ENCODE results near the gene LHPP.

Gene LHPP

GRCh38 chr10:124492266-124492665, 30.6 kb downstream of the LHPP start:
- Histone ChIP-seq H3K27me3 (peaks cover 6% of the 10 kb centered on the region), H3K4me3 (ENCODE audit: low read depth in 1 of 2, low read length in 1 of 2) (no peak overlapping the region), H3K4me1 (ENCODE audit: control insufficient read depth in 1 of 2, insufficient read depth in 1 of 2, low read depth in 1 of 2, low read length in 1 of 2) (peaks cover 6 to 12% of the 10 kb centered on the region in 2 experiments)

GRCh38 chr10:124493214-124493882, 31.7 kb downstream of the LHPP start:
- TF ChIP-seq, protein P1, sequence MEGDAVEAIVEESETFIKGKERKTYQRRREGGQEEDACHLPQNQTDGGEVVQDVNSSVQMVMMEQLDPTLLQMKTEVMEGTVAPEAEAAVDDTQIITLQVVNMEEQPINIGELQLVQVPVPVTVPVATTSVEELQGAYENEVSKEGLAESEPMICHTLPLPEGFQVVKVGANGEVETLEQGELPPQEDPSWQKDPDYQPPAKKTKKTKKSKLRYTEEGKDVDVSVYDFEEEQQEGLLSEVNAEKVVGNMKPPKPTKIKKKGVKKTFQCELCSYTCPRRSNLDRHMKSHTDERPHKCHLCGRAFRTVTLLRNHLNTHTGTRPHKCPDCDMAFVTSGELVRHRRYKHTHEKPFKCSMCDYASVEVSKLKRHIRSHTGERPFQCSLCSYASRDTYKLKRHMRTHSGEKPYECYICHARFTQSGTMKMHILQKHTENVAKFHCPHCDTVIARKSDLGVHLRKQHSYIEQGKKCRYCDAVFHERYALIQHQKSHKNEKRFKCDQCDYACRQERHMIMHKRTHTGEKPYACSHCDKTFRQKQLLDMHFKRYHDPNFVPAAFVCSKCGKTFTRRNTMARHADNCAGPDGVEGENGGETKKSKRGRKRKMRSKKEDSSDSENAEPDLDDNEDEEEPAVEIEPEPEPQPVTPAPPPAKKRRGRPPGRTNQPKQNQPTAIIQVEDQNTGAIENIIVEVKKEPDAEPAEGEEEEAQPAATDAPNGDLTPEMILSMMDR (IDR thresholded peaks at IDR 0.05) = no peak
- no peaks in the 10 kb centered on the region for H3K36me3 ChIP-seq
- H3K4me1 ChIP-seq (ENCODE audit: control insufficient read depth in 1 of 2, insufficient read depth in 1 of 2, low read depth in 1 of 2, low read length in 1 of 2) = peaks cover 6 to 12% of the 10 kb centered on the region in 2 experiments
- H3K4me3 ChIP-seq (ENCODE audit: low read depth in 1 of 2, low read length in 1 of 2) = no peak overlapping the region
- no peaks in the 10 kb centered on the region for H3K9me3 ChIP-seq
- peaks cover 6% of the 10 kb centered on the region for H3K27me3 ChIP-seq
- H3K27ac ChIP-seq = no peak overlapping the region

More at GRCh38 chr10:124492266-124492665, 30.6 kb downstream of the LHPP start:
- Histone ChIP-seq H3K9me3 (no peaks in the 10 kb centered on the region), H3K27ac (no peak overlapping the region), H3K36me3 (no peaks in the 10 kb centered on the region)
- TF ChIP-seq, protein P1 (IDR thresholded peaks at IDR 0.05) = no peak

DNA sequence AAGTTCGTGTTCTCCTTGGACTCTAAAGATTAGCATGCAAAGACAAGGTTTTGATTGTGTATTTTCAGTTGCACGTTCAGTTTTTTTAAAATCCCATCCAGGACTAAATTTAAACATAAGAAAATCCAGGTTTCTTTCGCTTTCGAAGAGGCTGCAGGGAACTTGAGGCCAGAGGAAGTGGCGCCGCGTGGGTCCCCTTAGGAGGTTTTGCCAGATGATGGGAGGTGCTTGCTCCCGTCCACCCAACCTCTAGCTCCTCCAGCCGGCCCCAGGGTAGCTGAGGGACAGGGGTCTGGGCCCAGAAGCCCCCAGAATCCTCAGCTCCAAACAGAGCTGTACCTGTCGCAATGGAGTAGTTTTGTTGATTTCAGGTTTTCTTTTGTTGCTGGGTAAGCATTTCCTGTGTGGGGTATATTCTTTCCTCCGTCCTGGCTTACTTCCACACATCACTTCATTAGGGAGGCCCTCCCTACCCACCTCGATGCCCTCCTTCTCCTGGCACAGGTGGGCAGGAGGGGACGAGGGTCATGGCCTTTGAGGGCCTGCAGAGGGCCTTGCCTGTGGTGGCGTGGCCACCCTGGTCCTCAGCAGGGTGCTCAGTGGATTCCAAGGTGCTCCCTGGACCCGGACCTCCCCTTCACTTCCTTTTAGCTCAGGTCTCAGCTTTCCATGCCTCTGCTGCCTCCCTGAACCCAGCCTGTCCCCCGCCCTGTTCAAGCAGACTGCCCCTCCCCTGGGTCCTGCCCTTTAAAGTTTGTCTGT, 32.6 kb downstream of the LHPP start:
- Histone ChIP-seq H3K9me3 (no peaks in the 10 kb centered on the region), H3K27ac (no peak overlapping the region), H3K4me1 (ENCODE audit: control insufficient read depth in 1 of 2, insufficient read depth in 1 of 2, low read depth in 1 of 2, low read length in 1 of 2) (peaks cover 6 to 12% of the 10 kb centered on the region in 2 experiments), H3K36me3 (no peaks in the 10 kb centered on the region), H3K27me3 (peaks cover 6% of the 10 kb centered on the region), H3K4me3 (ENCODE audit: low read depth in 1 of 2, low read length in 1 of 2) (no peak overlapping the region)
- TF ChIP-seq, protein P1 (IDR thresholded peaks at IDR 0.05) = no peak

DNA sequence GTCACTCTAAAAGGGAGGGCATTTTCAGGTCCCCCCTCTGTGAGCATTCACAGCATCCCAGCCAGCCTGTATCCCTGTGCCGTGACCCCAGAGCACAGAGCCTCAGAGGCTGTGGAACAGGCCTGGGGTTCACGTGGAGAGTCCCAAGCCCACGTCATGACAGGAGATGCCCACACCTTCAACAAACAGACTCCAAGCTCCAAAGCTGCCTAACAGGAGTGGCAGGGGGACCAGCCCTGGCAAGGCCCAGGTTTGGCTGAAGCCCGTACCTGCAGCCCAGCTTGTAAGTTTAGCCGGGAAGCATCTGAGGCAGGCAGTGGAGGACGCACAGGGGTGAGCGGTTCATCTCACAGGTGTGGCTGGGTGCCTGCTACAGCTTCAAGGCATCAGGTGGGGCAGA, 33.5 kb downstream of the LHPP start:
- Histone ChIP-seq H3K27me3 (peaks cover 6% of the 10 kb centered on the region), H3K4me1 (ENCODE audit: control insufficient read depth in 1 of 2, insufficient read depth in 1 of 2, low read depth in 1 of 2, low read length in 1 of 2) (peaks cover 6 to 12% of the 10 kb centered on the region in 2 experiments), H3K4me3 (ENCODE audit: low read depth in 1 of 2, low read length in 1 of 2) (no peak overlapping the region), H3K36me3 (no peaks in the 10 kb centered on the region), H3K9me3 (no peaks in the 10 kb centered on the region), H3K27ac (no peak overlapping the region)
- TF ChIP-seq, protein P1 (IDR thresholded peaks at IDR 0.05) = no peak

GRCh38 chr10:124495725-124496124, 34.1 kb downstream of the LHPP start:
- H3K9me3 ChIP-seq = no peaks in the 10 kb centered on the region
- no peak overlapping the region for H3K4me3 ChIP-seq (ENCODE audit: low read depth in 1 of 2, low read length in 1 of 2)
- TF ChIP-seq, protein P1 (IDR thresholded peaks at IDR 0.05) = no peak
- H3K27ac ChIP-seq = no peak overlapping the region
- H3K36me3 ChIP-seq = no peaks in the 10 kb centered on the region
- H3K27me3 ChIP-seq = peaks cover 6% of the 10 kb centered on the region
- peaks cover 6 to 12% of the 10 kb centered on the region in 2 experiments for H3K4me1 ChIP-seq (ENCODE audit: control insufficient read depth in 1 of 2, insufficient read depth in 1 of 2, low read depth in 1 of 2, low read length in 1 of 2)
